ENCODE results near the gene FANCG. TPM values are rescaled to one million over a fixed set of nuclear protein-coding genes. Genes with fewer than 3 reads are reported as not detected.

Gene FANCG
- total and polyA plus RNA-seq, 7 donors = 3.2 to 24.0 (median 11.0) TPM

GRCh38 chr9:35111001-35111933 lies 31.5 kb upstream of the FANCG start:
- TF ChIP-seq POLR2AphosphoS5 (IDR thresholded peaks at IDR 0.05) (peak; percentile 23 to 83 (median 63)), EP300 (IDR thresholded peaks at IDR 0.05) (no peak), POLR2A (IDR thresholded peaks at IDR 0.05) (peak in 1 of 2 donors; percentile 19), CTCF (IDR thresholded peaks at IDR 0.05) (no peak)
- H3K27ac ChIP-seq = peak overlapping the region; percentile 90 to 96 (median 92)
- intact Hi-C loops (cut with DNase I) = loop anchor here (1.0 to 5.0 kb wide), 4 partner anchors 8 to 491 kb away; partner anchors contain the start of genes STOML2 and VCP
- 2% methylated on average over 57 of the region's 57 CpGs for WGBS, 2 donors
- DNase-seq = peak; percentile 99
- peaks cover 0 to 3% (median 0%) of the 10 kb centered on the region in 4 donors for H3K9me3 ChIP-seq
- H3K27me3 ChIP-seq = no peaks in the 10 kb centered on the region
- H3K4me1 ChIP-seq = peaks cover 0 to 60% (median 52%) of the 10 kb centered on the region in 4 donors
- peak overlapping the region; percentile 58 to 87 (median 72) for H3K4me3 ChIP-seq
- H3K36me3 ChIP-seq = peaks cover 16 to 25% (median 19%) of the 10 kb centered on the region in 4 donors

DNA sequence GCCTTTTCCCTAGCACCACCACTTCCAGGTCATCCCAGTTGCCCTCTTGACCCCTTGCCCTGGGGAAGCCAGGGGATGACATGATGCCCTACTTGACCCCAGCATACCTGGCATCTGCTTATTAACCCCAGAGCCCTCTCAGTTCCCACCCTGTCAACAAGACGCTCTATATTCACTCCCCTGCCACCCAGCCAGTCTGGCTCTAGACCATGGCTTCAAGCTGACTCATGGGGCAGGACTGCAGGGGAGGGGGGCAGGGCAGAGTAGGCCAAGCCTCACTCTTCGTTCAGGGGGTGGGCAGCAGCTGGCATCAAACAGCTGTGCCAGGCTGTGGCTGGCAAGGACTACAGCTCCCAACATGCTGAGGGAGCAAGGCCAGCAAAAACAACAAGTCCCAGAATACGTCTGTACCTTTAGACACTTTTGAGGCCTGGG lies 30.6 kb upstream of the FANCG start:
- Histone ChIP-seq H3K4me3 (peak overlapping the region in 3 of 4 donors; percentile 58 to 87 (median 82)), H3K36me3 (peaks cover 25 to 34% (median 28%) of the 10 kb centered on the region in 4 donors), H3K4me1 (peaks cover 0 to 56% (median 50%) of the 10 kb centered on the region in 4 donors), H3K9me3 (peaks cover 0 to 3% (median 0%) of the 10 kb centered on the region in 4 donors), H3K27me3 (no peaks in the 10 kb centered on the region), H3K27ac (peak overlapping the region; percentile 90 to 96 (median 92))
- no peak for TF ChIP-seq POLR2AphosphoS5 (IDR thresholded peaks at IDR 0.05)
- TF ChIP-seq POLR2A (IDR thresholded peaks at IDR 0.05) = no peak
- no peak for TF ChIP-seq CTCF (IDR thresholded peaks at IDR 0.05)
- no peak for TF ChIP-seq EP300 (IDR thresholded peaks at IDR 0.05)
- intact Hi-C loops (cut with DNase I) = loop anchor here (5.0 kb wide), 3 partner anchors 38 to 492 kb away; partner anchors contain the start of gene VCP
- DNase-seq = no peak
- 46 to 48% methylated on average over 3 of the region's 3 CpGs for WGBS, 2 donors

DNA sequence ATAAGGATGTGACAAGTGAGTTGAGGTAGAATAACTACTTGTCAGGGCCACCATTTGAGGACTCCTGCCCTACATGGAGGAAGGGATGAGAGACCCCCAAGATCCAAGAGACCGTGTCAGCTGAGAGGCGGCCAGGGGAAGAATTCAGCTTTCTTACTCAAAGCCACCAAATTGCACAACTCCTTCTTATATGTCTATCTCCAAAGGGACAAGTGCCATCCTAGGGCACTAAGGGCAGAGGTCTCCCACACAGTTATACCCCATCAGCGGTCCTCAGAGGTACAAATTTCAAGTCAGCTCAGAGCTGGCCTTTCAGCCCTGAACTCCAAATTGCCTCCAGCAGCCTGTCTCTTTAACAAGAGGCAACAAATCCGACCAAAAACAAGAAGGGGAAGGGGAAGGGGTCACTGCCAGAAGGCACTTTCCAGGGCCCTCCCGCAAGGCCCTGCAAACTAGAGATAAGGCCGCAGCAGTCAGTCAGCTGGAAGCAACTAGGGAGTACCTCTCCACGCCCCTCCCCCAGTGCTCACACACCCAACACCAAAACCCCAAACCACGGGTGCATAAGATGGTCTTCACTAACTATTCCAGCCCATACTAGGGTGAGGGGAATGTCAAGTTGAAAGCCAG lies 29.3 kb upstream of the FANCG start:
- no peaks in the 10 kb centered on the region for H3K27me3 ChIP-seq
- DNase-seq = no peak
- WGBS, 2 donors = 65 to 72% methylated on average over 8 of the region's 8 CpGs
- H3K9me3 ChIP-seq = peaks cover 0 to 3% (median 0%) of the 10 kb centered on the region in 4 donors
- H3K36me3 ChIP-seq = peaks cover 29 to 45% (median 37%) of the 10 kb centered on the region in 4 donors
- peaks cover 0 to 43% (median 37%) of the 10 kb centered on the region in 4 donors for H3K4me1 ChIP-seq
- H3K4me3 ChIP-seq = no peak overlapping the region
- H3K27ac ChIP-seq = no peak overlapping the region
- TF ChIP-seq CTCF (IDR thresholded peaks at IDR 0.05) = no peak
- TF ChIP-seq POLR2A (IDR thresholded peaks at IDR 0.05) = no peak
- no peak for TF ChIP-seq POLR2AphosphoS5 (IDR thresholded peaks at IDR 0.05)
- TF ChIP-seq EP300 (IDR thresholded peaks at IDR 0.05) = no peak
- intact Hi-C loops (cut with DNase I) = no loop called here

- H3K4me3 ChIP-seq = no peak overlapping the region
- peaks cover 29 to 45% (median 37%) of the 10 kb centered on the region in 4 donors for H3K36me3 ChIP-seq
- intact Hi-C loops (cut with DNase I) = no loop called here
- no peak overlapping the region for H3K27ac ChIP-seq
- WGBS, 2 donors = 94 to 96% methylated on average over 6 of the region's 6 CpGs
- H3K9me3 ChIP-seq = peaks cover 0 to 3% (median 0%) of the 10 kb centered on the region in 4 donors
- H3K27me3 ChIP-seq = no peaks in the 10 kb centered on the region
- peaks cover 0 to 41% (median 36%) of the 10 kb centered on the region in 4 donors for H3K4me1 ChIP-seq
- no peak for DNase-seq
- TF ChIP-seq EP300 (IDR thresholded peaks at IDR 0.05) (no peak), POLR2AphosphoS5 (IDR thresholded peaks at IDR 0.05) (no peak), CTCF (IDR thresholded peaks at IDR 0.05) (no peak), POLR2A (IDR thresholded peaks at IDR 0.05) (no peak)
Measured at GRCh38 chr9:35108461-35108860, 28.7 kb upstream of the FANCG start.
